Colonic mucosa (tissue), 4 donors: ENCODE results near the gene NUP210. TPM values are rescaled to one million over a fixed set of nuclear protein-coding genes. Genes with fewer than 3 reads are reported as not detected.

Experiments
- DNase-seq: peaks from one replicate; pipeline ENCODE4 v3.0.0-alpha.2; 2020
- H3K27ac ChIP-seq: fragments of 200-600 bp; one replicate; pipeline ENCODE4 v1.8.0; 2021
- H3K27me3 ChIP-seq: fragments of 200-600 bp; one replicate; pipeline ENCODE4 v1.8.0; 2021
- H3K36me3 ChIP-seq: fragments of 200-600 bp; one replicate; pipeline ENCODE4 v1.8.0; 2021
- H3K4me1 ChIP-seq: fragments of 200-600 bp; one replicate; pipeline ENCODE4 v1.8.0; 2021; ENCODE audit warnings: mild to moderate bottlenecking
- H3K4me3 ChIP-seq: fragments of 200-600 bp; one replicate; pipeline ENCODE4 v1.8.0; 2021
- H3K9ac ChIP-seq, 2 donors: one replicate each; pipeline ENCODE4 v1.7.0; 2013; ENCODE audit warnings: control low read depth in 2 of 2, low read depth in 2 of 2, low read length in 2 of 2
- H3K9me3 ChIP-seq: fragments of 200-600 bp; one replicate; pipeline ENCODE4 v1.8.0; 2021
- CTCF ChIP-seq: fragments of 200-600 bp; IDR thresholded peaks from one replicate; pipeline ENCODE4 v1.8.0; 2022; ENCODE audit warnings: antibody characterized with exemption, mild to moderate bottlenecking
- intact Hi-C: fragments of 100-400 bp; cut with DNase I; formaldehyde crosslinking; loops from one replicate; pipeline ENCODE4 v1.14.1; 2022
- total RNA-seq, 2 donors: library from RNA; stranded (reverse); fragmentation: NEBNext Ultra II Directional in 1 of 2; extraction: Animal tissue kit (Norgen Biotek cat#: 25700) in 1 of 2; gene quantifications; one replicate each; pipeline ENCODE4 v1.2.1, GENCODE V29; 2021
- donor health status: healthy.
- donor health status: DM: no; HTN: no; CAD: no.
- donor health status: DM: no; HTN: no; CAD: no.

NUP210 gene
- total RNA-seq, 2 donors from 2014 or later, result 7.5 to 23.8 TPM

GRCh38 chr3:13419505-13420044 lies 547 bp downstream of the NUP210 start:
- Histone ChIP-seq H3K9me3 (no peaks in the 10 kb centered on the region), H3K4me1 (peaks cover 3% of the 10 kb centered on the region), H3K4me3 (peak overlapping the region; percentile 69), H3K36me3 (no peaks in the 10 kb centered on the region), H3K27ac (peak overlapping the region; percentile 53), H3K27me3 (no peaks in the 10 kb centered on the region), H3K9ac (peak overlapping the region; percentile 46 to 86)
- no peak for DNase-seq
- no peak for TF ChIP-seq CTCF
- intact Hi-C loops, result no loop called here

- H3K27me3 ChIP-seq, result no peaks in the 10 kb centered on the region
- no peak overlapping the region for H3K9ac ChIP-seq
- TF ChIP-seq CTCF, result no peak
- no peaks in the 10 kb centered on the region for H3K9me3 ChIP-seq
- no peak overlapping the region for H3K4me3 ChIP-seq
- intact Hi-C loops, result no loop called here
- no peaks in the 10 kb centered on the region for H3K36me3 ChIP-seq
- no peak overlapping the region for H3K27ac ChIP-seq
- no peak for DNase-seq
- H3K4me1 ChIP-seq, result no peaks in the 10 kb centered on the region
Observed at GRCh38 chr3:13417166-13417947, 2.8 kb downstream of the NUP210 start.

- Histone ChIP-seq H3K4me3 (no peak overlapping the region), H3K36me3 (no peaks in the 10 kb centered on the region), H3K27ac (no peak overlapping the region), H3K27me3 (no peaks in the 10 kb centered on the region), H3K9me3 (no peaks in the 10 kb centered on the region), H3K4me1 (no peaks in the 10 kb centered on the region), H3K9ac (no peak overlapping the region)
- no peak for TF ChIP-seq CTCF
- intact Hi-C loops, result no loop called here
- no peak for DNase-seq
Observed at GRCh38 chr3:13415997-13416793, 3.9 kb downstream of the NUP210 start.

- TF ChIP-seq CTCF, result no peak
- DNase-seq, result no peak
- Histone ChIP-seq H3K4me3 (no peak overlapping the region), H3K27me3 (no peaks in the 10 kb centered on the region), H3K9ac (no peak overlapping the region), H3K36me3 (no peaks in the 10 kb centered on the region), H3K4me1 (no peaks in the 10 kb centered on the region), H3K9me3 (no peaks in the 10 kb centered on the region), H3K27ac (no peak overlapping the region)
- intact Hi-C loops, result no loop called here
Observed at GRCh38 chr3:13415236-13415986, 4.7 kb downstream of the NUP210 start.
